Fibroblast of lung (primary cell): Measurements from ENCODE around the gene RGS12. TPM values are rescaled to one million over a fixed set of nuclear protein-coding genes. Genes with fewer than 3 reads are reported as not detected.

Experiments used
- DNase-seq, 2 donors: peaks; one replicate each; pipeline versions ENCODE4 v3.0.0 to v3.0.0-alpha.2; 2010; ENCODE audit warnings: low read depth in 2 of 2
- H2AFZ ChIP-seq: 2 replicates; pipeline ENCODE4 v1.5.1; 2012; ENCODE audit warnings: low read length, control low read depth, inconsistent platforms
- H3K27ac ChIP-seq: 2 replicates; pipeline ENCODE4 v1.5.1; 2011; ENCODE audit warnings: low read length, control low read depth; ENCODE audit not compliant: insufficient read depth
- H3K27me3 ChIP-seq: 2 replicates; pipeline ENCODE4 v1.5.1; 2011; ENCODE audit warnings: mild to moderate bottlenecking, low read length; ENCODE audit not compliant: control insufficient read depth, insufficient read depth
- H3K36me3 ChIP-seq: 2 replicates; pipeline ENCODE4 v1.5.1; 2011; ENCODE audit warnings: low read length; ENCODE audit not compliant: control insufficient read depth, insufficient read depth
- H3K4me1 ChIP-seq: 2 replicates; pipeline ENCODE4 v1.5.1; 2011; ENCODE audit warnings: low read length; ENCODE audit not compliant: control insufficient read depth, insufficient read depth; ENCODE audit errors: extremely low read depth
- H3K4me2 ChIP-seq: 2 replicates; pipeline ENCODE4 v1.5.1; 2011; ENCODE audit warnings: low read length, control low read depth; ENCODE audit not compliant: insufficient read depth; ENCODE audit errors: extremely low read depth
- H3K4me3 ChIP-seq, 4 experiments: fragments of 200-600 bp in 1 of 4; sonication (generic) in 1 of 4; replicated peaks in 1 of 4; 2 replicates each; pipeline ENCODE4 v1.5.1; 2011 to 2016; ENCODE audit warnings: low read length in 4 of 4, low read depth in 3 of 4, mild to moderate bottlenecking in 3 of 4, control low read depth in 2 of 4, inconsistent platforms in 1 of 4, mixed read lengths in 1 of 4; ENCODE audit not compliant: insufficient read depth in 1 of 4; ENCODE audit errors: control extremely low read depth in 1 of 4
- H3K79me2 ChIP-seq: 2 replicates; pipeline ENCODE4 v1.5.1; 2012; ENCODE audit warnings: mild to moderate bottlenecking, low read length, inconsistent platforms; ENCODE audit not compliant: control insufficient read depth, insufficient read depth
- H3K9ac ChIP-seq: 2 replicates; pipeline ENCODE4 v1.5.1; 2011; ENCODE audit warnings: mild to moderate bottlenecking, low read length, control low read depth; ENCODE audit not compliant: insufficient read depth
- H3K9me3 ChIP-seq: 2 replicates; pipeline ENCODE4 v1.5.1; 2012; ENCODE audit warnings: low read depth, low read length; ENCODE audit not compliant: control insufficient read depth, insufficient read depth
- H4K20me1 ChIP-seq: 2 replicates; pipeline ENCODE4 v1.5.1; 2011; ENCODE audit warnings: low read length; ENCODE audit not compliant: control insufficient read depth, insufficient read depth; ENCODE audit errors: extremely low read depth
- EZH2 ChIP-seq: IDR thresholded peaks from 2 replicates; pipeline ENCODE4 v1.5.1; 2012; ENCODE audit warnings: low read length, control low read depth, mild to moderate bottlenecking; ENCODE audit errors: missing control alignments
- polyA plus RNA-seq, 2 donors: library from polyadenylated mRNA; depleted of rRNA in 1 of 2; stranded (reverse) in 1 of 2; unstranded in 1 of 2; fragments of >200 nt; gene quantifications; 2 replicates each; pipeline ENCODE4 v1.2.1, GENCODE V29; 2011 to 2012; ENCODE audit warnings: missing spikeins in 1 of 2
- total RNA-seq: library from RNA; depleted of rRNA; stranded (reverse); fragments of >200 nt; gene quantifications from 2 replicates; pipeline ENCODE4 v1.2.1, GENCODE V29; 2014
- TF ChIP-seq, protein P1 (sequence below), 2 donors: IDR thresholded peaks in 1 of 2; conservative IDR thresholded peaks in 1 of 2; 1 replicate in 1 of 2; 2 replicates in 1 of 2; pipeline ENCODE4 v1.5.1; 2011 to 2012; ENCODE audit warnings: low read length in 2 of 2, control low read depth in 1 of 2, inconsistent platforms in 1 of 2, low read depth in 1 of 2, mild to moderate bottlenecking in 1 of 2

The RGS12 gene
- total and polyA plus RNA-seq, 2 donors (not counting 1 experiment from before 2014, with no cell fraction given) = 5.1 to 21.1 TPM

DNA sequence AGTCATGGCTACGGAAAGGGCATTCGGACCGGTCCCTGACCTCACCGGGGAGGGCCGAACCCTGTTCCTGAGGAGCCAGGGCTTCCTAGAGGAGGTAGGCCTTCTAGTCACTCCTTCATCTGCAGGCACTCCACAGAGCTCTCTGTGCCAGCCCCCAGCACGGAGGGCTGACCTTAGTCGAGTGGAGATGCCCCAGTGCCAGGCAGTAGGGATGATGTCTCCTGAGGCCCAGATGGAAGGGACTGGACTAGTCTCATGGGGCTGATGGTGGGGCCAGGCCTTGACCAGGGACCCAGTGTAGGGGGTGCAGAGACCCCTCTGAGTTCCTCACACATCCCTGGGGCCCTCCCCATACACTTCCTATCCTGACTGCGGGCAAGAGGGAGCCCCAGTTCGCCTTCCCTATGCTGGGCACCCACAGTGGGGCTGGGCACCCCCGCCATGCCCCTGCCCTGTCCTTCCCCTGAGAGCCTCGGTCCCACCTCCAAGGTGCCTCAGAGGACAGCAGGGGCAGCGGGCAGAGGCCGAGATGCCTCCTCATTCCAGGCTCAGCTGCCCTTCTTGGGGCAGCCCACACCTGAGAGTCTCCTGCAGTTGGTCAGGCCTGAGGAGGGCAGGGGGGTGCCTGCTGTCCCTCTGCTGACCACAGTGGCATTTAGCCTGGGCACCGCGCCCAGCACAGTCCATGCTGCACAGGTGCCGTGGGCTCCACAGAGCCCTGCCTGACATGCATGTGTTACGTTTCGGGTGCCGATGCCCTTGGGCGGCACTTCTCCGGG, 45.2 kb upstream of the RGS12 start:
- Histone ChIP-seq H3K4me3 (no peak overlapping the region), H4K20me1 (no peaks in the 10 kb centered on the region), H3K36me3 (peaks cover 2% of the 10 kb centered on the region), H3K27me3 (no peaks in the 10 kb centered on the region), H3K27ac (no peak overlapping the region), H3K4me1 (no peaks in the 10 kb centered on the region), H3K79me2 (no peaks in the 10 kb centered on the region), H3K9me3 (no peaks in the 10 kb centered on the region), H3K4me2 (no peak overlapping the region), H3K9ac (no peak overlapping the region), H2AFZ (no peak overlapping the region)
- no peak for TF ChIP-seq EZH2
- TF ChIP-seq, protein P1, sequence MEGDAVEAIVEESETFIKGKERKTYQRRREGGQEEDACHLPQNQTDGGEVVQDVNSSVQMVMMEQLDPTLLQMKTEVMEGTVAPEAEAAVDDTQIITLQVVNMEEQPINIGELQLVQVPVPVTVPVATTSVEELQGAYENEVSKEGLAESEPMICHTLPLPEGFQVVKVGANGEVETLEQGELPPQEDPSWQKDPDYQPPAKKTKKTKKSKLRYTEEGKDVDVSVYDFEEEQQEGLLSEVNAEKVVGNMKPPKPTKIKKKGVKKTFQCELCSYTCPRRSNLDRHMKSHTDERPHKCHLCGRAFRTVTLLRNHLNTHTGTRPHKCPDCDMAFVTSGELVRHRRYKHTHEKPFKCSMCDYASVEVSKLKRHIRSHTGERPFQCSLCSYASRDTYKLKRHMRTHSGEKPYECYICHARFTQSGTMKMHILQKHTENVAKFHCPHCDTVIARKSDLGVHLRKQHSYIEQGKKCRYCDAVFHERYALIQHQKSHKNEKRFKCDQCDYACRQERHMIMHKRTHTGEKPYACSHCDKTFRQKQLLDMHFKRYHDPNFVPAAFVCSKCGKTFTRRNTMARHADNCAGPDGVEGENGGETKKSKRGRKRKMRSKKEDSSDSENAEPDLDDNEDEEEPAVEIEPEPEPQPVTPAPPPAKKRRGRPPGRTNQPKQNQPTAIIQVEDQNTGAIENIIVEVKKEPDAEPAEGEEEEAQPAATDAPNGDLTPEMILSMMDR (conservative IDR thresholded peaks at IDR 0.05 in 1 of 2, IDR thresholded peaks at IDR 0.05 in 1 of 2; ENCODE audit: low read depth in 1 of 2, low read length in 2 of 2) = no peak
- DNase-seq = no peak

GRCh38 chr4:3248178-3248480, 44.7 kb upstream of the RGS12 start:
- Histone ChIP-seq H3K27me3 (no peaks in the 10 kb centered on the region), H3K4me2 (no peak overlapping the region), H3K79me2 (no peaks in the 10 kb centered on the region), H3K4me3 (no peak overlapping the region), H2AFZ (no peak overlapping the region), H3K36me3 (no peaks in the 10 kb centered on the region), H4K20me1 (no peaks in the 10 kb centered on the region), H3K9ac (no peak overlapping the region), H3K9me3 (no peaks in the 10 kb centered on the region), H3K4me1 (no peaks in the 10 kb centered on the region), H3K27ac (no peak overlapping the region)
- DNase-seq = no peak
- TF ChIP-seq, protein P1 (conservative IDR thresholded peaks at IDR 0.05 in 1 of 2, IDR thresholded peaks at IDR 0.05 in 1 of 2; ENCODE audit: low read depth in 1 of 2, low read length in 2 of 2) = no peak
- no peak for TF ChIP-seq EZH2

- Histone ChIP-seq H3K27ac (no peak within 1 kb of the TSS), H3K9ac (no peak within 1 kb of the TSS), H3K9me3 (no peaks in the 10 kb centered on the region), H3K27me3 (no peaks in the 10 kb centered on the region), H4K20me1 (no peaks in the 10 kb centered on the region), H3K4me1 (no peaks in the 10 kb centered on the region), H3K4me2 (no peak within 1 kb of the TSS), H2AFZ (no peak within 1 kb of the TSS), H3K36me3 (no peaks in the 10 kb centered on the region), H3K79me2 (no peaks in the 10 kb centered on the region), H3K4me3 (no peak within 1 kb of the TSS)
- TF ChIP-seq, protein P1 (conservative IDR thresholded peaks at IDR 0.05 in 1 of 2, IDR thresholded peaks at IDR 0.05 in 1 of 2; ENCODE audit: low read depth in 1 of 2, low read length in 2 of 2) = no peak
- no peak for TF ChIP-seq EZH2
- peak; percentile 27 to 69 for DNase-seq
Measured at GRCh38 chr4:3248811-3249661, 43.8 kb upstream of the RGS12 start, which contains the start of gene MSANTD1. Gene MSANTD1 (plus strand): TSS chr4:3249159. CDS start chr4:3249223, 64 bp downstream.
